ENCODE data around the gene HNF1B.

The HNF1B gene

DNA sequence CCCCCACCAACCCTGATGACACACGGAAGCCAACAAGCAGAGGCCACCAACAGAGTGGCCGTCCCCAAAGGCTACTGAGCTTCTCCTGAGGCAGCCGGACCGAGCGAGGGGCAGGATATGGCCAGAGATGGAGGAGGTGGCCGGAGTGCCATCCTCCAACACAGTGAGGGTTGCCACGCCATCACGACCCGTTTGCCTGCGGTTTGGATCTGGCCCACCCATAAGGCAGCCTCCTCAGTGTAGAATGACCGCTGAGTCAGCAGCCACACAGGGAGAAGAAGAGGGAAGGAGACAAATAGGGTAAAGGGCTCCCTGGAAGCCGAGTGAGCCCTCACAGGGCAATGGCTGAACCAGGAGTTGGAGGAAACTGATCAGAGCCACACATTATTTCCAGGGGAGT is 13.8 kb downstream of the HNF1B start:
- DNase-seq = no peak

DNA sequence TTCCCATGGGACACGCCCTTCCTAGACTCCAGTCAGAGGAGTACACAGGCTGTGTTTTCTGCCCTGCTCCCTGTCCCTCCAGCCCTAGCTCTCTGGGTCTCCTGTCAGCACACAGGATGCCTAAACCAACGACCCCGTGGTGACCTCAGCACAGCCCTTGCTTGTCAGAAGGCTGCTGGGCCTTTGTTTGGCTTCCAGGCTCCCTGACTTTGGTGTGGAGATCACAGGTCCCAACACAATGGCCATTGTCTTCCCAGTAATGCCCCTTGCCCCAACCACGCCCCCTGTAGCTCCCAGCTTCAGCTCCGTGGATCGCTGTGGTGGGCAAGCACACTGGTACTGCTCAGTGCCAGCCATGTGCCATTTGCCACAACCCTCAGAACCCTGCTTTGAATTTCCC is 15.0 kb downstream of the HNF1B start:
- no peak for DNase-seq

DNA sequence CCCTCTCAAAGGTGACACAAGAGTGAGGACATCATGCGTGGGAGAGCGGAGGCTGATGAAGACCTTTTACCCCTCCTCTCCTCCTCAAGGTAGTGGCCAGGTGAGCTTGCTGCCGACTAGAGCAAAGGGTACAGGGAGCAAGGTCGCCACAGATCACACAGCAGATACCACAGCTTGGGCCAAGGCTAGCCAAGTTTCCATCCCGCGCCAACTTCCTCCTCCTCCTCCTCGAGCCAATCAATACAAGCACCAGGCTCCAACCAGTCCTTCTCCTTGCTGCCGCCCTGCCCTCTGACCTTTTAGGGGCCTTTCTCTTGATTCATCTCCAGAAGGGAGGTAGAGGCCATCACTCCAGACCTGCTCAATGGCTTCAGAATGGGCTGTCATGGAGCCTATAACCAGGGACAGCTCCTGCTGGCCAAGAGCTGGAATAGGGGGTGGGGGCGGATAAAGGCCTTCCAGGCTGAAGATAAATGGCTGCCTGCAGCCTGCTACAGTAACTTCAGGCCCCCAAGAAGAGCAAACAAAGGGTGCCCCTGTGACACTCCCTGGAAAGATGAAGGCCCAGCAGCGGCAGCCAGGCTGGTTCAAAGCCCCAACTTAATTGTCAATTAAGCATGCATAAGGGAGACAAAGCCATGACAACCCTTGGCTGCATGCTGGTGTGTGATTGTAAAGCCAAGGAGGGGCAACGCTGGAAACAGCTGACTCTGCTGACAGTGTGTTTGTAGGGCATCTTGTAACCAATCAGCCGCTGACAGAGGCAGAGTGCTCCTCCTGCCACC is 17.8 kb downstream of the HNF1B start:
- DNase-seq = no peak

GRCh38 chr17:37726248-37726647 is 18.6 kb downstream of the HNF1B start:
- DNase-seq = no peak

- DNase-seq = no peak
Measured at GRCh38 chr17:37725601-37726146, 19.2 kb downstream of the HNF1B start.

DNA sequence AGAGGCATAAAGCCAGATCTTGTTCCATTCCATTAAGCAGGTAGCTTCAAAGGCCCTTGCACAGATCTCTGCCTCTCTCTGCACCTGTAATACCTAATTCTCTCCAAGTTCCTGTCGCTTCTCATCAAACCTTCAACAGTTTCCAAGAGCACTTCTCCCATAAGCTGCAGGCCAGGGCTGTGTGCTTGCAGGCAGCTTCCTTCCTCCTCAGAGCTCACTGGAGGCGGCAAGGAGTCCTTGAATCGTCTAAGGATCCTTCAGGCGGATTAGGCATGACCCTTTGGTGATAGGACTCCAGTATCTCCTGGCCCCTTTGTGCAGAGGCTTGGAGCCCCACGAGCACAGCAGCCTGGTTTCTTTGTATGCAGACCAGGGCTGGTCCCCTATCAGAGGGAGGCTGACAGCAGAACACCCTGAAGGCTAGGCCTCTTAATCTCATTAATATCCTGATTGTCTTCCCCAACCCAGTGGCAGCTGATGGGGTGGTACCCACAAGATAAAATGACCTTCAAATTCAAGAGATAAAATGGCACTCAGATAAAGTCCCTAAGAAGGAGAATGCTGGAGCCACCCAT is 19.8 kb downstream of the HNF1B start:
- DNase-seq = no peak

- no peak for DNase-seq
Measured at GRCh38 chr17:37720989-37721388, 23.9 kb downstream of the HNF1B start.

DNA sequence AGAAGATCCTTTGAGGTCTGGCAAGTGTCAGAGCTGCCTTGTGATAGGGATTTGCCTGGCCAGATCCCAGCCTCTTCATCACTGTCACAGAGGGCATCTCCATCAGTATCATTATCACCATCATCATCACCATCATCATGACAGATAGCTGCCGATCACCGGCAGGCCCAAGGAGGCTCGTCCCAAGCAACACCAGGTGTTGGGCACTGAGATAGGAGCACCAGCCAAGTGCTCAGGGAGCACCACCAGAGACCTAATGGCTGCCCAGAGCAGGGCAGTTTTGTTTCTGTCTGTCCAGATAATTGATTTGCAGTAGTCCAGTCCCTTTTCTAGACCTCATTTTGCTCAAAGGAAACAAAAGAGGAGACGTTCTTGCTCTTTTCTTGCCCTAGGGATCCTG is 25.0 kb downstream of the HNF1B start:
- no peak for DNase-seq

DNA sequence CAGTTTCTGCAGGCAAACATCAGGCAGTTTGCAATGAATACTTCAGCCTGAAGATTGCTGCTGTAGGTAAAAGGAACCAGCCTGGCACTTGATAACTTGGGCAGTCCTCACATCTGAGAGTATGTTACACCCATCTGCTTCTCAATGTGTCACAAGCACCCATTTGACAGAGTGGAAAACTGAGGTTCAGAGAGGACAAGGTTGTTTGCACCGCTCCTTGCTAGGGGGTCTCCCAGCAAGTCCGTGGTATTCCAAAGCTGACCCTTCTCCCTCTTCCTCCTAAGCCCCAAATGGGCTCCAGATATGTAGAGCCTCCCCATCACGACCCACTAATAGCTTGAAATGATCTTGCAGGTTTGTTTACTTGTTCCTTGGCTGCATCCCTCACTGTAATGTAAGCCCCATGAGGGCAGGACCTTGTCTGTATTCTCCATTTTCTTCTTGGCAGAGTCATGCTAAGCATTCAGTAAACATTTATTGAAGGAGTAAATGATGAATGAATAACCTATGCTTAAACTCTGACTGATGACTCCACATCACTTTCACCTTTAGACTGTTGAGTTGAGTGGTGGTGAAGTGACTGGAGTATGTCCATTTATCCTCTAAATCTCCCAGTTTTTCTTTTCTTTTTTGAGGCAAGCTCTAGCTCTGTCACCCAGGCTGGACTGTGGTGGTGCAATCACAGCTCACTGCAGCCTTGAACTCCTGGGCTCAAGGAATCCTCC is 26.4 kb downstream of the HNF1B start:
- no peak for DNase-seq

DNA sequence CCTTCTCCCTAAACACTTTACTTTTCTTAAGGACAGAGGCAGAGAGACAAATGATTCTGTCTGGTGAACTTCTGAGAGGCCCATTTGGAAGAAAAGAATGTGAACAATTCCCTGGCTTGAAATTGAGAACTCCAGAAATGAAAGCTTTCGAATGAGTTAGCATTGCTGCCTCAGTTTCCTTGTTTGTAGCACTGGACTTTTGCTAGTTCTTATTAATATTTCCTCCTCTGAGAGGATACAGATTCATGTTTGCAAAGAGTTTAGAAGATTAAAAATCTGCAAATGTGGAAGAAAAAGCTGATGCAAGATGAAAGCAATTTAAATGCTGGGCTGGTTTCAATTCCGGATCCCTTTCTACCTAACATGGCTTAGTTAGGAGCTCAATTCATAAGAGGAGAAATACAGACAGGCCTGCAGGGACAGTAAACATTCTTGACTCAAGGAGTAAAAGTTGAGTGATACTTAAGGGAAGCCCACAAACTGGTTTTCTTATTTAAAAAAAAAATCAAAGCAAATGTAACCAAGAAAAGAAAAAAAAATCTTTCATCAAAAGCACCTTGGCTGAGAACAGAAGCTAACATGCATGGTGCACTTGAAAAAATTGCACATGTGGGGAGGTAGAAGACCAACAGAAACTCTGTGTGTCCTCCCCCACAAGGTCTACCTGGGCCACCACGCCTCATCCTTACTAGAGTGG is 27.1 kb downstream of the HNF1B start:
- no peak for DNase-seq

GRCh38 chr17:37714897-37715296 is 30.0 kb downstream of the HNF1B start:
- DNase-seq = no peak

GRCh38 chr17:37713624-37714023 is 31.2 kb downstream of the HNF1B start:
- DNase-seq = no peak

- DNase-seq = no peak
Measured at GRCh38 chr17:37713028-37713431, 31.8 kb downstream of the HNF1B start.

DNA sequence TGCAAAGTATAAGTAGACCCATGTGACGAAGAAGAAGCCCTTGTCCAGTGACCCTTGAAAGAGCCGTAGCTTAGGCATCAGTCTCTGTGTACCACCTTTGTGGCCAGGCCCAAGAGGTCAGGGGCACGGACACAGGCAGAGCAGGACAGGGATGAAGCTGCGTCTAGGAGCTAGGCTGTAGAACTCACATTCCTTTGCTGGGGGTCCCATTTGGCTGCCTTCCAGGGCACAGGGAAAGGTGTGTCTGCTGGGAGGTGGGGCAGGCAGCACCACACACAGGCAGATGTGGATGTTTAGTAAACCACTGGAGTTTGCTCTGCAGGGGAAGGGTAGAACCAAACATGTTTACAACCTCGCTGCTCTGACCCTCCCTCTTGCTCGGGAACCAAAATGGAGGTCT is 33.7 kb downstream of the HNF1B start:
- no peak for DNase-seq

GRCh38 chr17:37710344-37710886 is 34.4 kb downstream of the HNF1B start:
- no peak for DNase-seq

DNA sequence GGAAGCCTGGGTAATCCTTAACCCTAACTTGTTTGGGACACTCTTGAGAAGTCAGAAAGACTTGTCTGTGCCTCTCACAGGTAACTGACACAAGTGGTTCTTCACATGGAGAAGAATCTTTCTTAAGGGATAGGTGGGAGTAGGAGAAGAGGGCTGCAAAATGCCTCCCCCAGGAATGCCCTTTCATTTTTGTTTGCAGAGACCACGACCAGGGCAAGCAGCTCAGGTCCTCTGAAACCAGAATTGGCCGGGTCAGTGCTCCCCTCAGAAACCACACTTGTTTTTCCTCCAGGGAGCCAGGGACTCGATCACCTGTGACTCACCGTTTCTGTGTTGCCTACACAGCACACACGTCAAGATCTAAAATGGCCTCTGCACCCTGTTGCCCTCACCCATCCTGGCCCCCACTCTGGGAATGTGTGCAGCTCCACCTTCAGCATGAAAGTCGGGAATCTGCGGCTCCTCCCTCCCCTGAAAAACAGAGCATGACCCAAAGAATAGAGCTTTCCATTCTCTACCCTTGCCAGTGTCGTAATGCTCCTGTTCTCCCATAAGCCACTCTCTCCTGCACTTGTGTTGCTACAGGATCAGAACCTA is 36.1 kb downstream of the HNF1B start:
- DNase-seq = no peak

GRCh38 chr17:37708008-37708615 is 36.7 kb downstream of the HNF1B start:
- DNase-seq = no peak

DNA sequence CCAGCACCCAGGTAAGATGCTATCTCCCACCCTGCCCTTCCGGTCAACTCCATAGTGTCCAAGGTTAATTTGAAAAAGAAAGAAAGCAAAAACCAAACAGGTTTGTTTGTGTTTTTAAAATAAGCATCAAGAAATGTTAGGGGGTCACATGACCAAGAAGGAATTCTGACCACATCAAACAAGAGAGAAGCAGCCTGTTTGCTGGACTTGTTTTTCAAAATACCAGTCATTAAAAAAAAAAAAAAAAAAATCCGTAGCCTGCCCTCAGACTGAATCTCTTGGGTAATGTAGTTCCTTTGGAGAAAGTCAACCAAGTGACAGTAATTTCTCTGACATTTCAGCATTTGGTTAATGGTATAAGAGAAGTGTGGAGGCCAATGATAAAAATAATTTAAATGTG is 38.4 kb downstream of the HNF1B start:
- DNase-seq = no peak

DNA sequence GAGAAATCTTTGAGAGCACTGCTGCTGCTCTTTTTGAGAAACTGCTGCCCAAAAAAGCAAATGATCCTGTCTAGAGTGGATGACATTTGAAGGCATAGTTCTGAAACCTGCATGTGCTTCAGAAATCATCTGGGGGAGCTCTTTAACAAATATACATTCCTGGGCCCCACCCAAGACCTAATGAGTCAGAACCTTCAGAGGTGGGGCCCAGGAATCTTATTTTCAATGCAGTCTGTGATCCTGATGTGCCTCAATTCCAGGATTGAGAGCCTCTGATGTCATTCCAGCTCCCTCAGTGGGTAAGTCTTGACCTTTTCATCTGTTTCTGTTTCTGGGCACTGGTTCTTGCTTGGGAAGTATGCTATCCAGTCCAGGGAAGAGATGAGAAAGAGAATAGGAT is 42.3 kb downstream of the HNF1B start:
- DNase-seq = no peak

GRCh38 chr17:37701496-37701898 is 43.4 kb downstream of the HNF1B start:
- no peak for DNase-seq

- no peak for DNase-seq
Measured at GRCh38 chr17:37700881-37701280, 44.0 kb downstream of the HNF1B start.
